Activated naive CD8-positive, alpha-beta T cell treated with anti-CD3 and anti-CD28 coated beads, Interleukin-2, amount 50 U/mL, for 16 hours (primary cell): ENCODE measurements around the gene FOXP4.

Source experiments
- DNase-seq: peaks from one replicate; pipeline ENCODE4 v3.0.0-alpha.2; 2020; ENCODE audit warnings: low read depth, low spot score

Gene FOXP4

DNA sequence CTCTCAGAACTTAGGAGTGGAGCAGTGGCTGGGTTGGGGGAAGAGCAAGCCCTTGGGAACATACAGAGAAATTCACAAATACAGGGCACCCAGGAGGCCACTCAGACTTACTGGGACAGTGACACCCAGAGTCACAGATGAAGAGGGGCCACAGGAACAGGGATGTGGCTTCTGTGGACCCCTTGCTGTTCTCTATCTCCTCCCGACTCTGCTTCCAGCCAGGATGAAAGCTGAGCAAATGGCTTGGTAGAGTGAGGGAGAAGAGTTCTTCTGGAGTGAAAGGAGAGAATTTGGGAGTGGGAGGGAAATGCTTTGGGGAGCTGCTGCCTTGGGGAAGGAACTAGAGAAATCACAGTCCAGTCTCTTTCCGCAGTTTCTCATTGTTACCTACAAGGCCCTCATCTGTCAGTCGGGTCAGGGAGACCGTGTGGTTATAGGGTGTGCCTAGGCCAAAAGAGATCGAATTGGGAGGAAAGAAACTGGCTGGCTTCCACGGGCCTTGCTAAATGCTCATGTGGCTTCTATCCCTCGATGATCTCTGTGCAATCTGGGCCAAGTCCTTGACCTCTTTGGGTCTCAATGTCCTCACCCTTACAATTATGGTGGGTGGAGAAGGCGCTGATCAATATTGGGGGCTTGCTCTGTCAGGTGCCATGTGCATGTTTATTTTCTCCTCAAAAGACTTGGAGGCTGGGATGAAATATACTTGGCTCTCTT, 17.0 kb downstream of the FOXP4 start:
- DNase-seq: no peak

DNA sequence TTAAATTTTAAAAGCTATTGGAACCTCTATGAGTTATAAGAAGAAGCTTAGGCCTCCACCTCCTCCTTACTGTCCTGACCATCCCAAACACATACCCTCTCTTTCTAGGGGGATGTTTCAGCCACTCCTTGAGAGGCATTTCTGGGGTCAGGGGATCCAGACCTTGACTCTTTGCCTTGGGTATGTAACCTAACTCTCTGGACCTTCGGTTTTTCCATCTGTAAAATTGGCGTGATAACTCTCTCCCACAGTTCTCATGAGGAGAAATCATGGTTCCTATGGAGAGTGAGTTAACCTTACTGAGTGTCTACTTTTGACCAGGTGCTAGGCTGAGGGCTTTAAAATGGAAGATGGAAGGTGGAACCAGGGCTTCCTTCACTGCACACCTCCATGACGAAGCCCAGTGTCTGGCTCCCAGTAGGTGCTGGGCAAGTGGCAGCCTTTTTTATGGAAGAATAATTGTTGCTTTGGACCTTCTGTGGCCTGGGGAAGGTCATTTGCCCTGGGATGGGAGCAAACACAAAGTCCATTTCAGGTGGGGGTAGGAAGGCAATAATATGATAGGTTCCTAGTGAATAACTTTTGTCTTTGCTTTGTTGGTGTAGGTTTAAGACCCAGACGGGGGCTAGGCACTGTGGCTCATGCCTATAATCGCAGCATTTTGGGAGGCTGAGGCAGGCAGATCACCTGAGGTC, 18.4 kb downstream of the FOXP4 start:
- no peak for DNase-seq

DNA sequence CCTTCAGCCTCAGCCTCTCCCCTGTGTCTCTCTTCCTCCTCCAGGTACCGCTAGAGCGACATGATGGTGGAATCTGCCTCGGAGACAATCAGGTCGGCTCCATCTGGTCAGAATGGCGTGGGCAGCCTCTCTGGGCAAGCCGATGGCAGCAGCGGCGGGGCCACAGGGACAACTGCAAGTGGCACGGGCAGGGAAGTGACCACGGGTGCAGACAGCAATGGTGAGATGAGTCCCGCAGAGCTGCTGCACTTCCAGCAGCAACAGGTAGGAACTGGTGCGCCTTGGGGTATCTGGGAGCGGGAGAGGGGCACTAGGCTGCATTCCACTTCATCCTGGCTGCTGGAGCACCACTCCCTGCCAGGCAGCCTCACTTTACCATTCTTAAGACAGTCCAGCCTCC, 19.5 kb downstream of the FOXP4 start:
- DNase-seq: no peak

DNA sequence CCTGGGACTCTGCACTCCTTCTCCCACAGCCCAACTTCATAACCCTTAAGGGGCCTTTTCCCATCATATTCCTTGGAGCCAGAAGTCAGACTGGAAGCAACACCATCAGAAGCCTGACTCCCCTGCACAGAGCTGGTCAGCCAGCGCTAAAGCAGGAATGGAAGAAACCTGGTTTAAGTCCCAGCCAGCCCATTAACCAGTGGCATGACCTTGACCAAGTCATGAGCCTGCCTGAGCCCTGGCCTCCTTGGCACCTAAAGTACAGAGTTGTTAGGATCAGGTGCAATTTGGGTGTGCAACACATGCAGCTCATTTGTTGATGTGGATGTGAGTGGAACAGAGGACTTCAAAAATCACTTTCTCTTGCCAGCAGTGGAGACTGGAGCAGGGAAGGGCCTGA, 20.8 kb downstream of the FOXP4 start:
- no peak for DNase-seq

DNA sequence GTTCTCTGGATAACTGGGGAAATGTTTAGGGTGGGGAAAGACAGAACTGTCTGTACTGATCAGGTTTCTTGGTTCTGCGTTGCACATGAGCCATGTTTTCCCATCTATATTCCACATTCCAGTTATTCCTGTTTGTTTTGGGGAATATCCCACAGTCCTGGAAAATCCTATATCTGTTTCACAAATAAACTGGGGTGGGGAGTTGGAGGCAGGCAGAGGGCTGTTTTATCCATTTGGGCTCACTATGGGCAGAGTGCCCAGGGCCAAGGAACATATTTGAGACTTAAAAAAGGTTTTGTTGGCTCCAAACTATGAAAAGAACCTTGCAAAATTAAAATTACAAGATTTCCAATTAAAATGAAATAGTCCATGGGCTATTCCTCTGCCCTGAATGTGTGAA, 21.5 kb downstream of the FOXP4 start:
- no peak for DNase-seq

DNA sequence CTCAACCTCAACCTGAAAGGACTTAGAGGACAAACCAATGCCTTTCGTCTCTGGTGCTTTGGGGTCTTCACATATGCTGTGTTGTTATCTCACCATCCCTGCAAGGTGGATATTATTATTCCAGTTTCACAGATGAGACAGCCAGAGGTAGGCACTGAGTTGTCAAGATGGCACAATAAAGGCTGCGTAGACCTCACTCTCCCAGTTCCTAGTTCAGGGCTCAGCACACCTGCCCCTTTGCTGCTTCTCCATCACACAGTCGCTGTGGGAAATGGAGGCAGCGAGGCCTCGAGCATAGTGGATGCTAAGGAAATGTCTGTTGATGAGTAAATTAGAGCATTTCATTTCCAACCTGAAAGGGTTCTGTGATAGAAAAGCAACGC, 22.0 kb downstream of the FOXP4 start:
- no peak for DNase-seq

DNA sequence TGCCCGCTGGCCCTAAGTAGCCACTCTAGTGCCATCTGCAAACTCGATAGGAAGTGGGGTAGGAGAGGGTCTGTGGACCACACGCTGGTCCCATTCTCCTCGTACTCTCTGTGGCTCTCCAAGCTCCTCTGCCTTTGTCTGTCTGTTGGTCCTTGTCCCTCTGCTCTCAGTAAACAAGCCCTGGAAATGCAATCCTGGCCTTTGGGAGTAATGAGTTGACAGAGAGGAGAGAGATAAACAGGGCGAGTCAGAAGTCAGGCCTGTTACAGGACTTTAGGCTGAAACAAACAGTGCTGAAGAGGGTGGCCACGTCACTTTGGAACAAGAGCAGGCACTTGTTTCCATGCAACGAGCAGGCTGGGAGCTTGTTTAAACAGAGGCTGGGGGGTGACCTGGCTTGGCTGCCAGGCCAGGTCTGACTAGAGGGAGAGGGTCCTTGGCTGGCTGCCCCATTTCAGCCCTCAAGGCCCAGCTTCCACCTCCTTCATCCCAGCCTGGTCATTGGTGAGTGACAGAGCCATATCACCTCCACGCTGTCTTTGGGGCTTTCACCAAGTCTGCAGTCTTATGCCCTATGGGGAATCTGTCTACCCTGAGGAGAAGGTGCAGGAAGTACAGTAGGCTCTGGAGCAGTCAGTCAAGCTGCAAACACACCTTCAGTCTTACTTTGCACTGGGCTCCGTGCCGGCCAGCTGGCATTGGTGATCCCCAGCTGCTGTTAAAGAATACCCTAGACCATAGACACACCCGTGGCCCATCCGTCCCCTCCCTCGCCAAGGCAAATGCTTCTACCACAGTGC, 22.6 kb downstream of the FOXP4 start:
- no peak for DNase-seq

DNA sequence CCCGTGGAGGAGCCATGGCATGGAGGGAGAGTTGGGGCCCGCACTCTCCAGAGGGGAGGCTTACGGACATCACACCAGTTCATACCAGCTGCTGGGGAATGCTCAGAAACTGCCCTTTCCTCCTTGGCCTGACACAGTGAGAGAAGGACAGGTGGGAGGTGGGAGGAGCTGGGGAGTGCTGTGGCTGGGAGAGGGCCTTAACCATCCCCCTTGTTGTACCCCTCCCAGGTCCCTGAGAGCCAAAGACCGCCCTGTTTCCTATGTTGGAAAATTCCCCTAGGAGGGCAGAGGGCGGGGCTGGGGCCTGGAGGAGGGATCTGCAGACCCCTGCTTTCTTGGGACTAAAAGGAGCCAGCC, 24.1 kb downstream of the FOXP4 start:
- DNase-seq: no peak

DNA sequence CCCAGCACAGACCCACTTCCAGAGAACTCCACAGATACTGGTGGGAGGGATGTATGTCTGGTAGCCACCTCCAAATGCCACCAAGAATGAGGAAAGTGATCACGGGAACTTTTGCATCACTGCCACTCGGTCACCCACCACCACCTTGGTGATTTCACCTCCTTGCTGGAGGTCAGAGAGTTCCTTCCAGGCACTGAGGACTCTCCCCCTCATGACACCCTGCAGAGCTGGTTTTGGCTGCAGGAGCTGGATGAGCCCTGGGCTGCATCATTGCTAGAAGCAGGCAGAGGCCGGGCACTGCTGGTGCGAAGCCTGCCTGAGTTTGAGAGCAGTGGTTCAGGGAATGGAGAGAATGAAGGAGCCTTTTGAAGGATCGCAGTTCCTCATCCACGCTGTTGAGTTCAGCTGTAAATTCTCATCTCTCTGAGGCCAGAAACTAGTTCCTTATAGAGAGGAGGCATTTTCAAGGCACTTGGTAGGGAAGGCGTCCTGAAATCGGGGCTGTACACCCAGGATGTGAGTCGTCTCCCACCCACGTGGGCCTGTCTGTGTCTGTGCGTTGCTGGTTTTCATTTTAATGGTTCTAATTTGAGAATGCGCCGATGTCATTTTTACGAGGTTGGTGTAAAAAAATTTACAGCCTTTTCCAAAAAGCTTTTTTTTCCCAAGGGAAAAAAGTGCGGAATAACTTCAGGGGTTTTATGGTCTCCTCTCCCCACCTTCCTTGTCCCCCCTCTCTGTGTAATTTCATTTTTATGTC, 25.0 kb downstream of the FOXP4 start:
- DNase-seq: no peak

DNA sequence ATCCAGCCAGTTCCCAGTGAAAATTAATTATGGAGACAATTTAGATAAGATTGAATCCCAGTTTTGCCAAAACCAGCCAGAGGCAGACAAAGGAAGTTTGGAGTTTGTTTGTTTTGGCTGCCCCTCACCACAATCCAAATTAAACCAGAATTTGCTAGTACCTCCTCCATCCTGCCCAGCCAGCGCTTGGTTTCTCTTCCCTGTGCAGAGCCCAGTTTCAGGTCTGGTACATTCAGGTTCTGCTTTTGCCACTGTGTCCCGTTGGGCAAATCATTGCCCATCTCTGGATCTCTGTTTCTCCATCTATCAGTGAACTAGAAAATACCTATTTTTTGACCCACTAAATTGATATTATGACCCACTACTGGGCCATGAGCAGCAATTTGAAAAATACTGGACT, 26.4 kb downstream of the FOXP4 start:
- no peak for DNase-seq

DNA sequence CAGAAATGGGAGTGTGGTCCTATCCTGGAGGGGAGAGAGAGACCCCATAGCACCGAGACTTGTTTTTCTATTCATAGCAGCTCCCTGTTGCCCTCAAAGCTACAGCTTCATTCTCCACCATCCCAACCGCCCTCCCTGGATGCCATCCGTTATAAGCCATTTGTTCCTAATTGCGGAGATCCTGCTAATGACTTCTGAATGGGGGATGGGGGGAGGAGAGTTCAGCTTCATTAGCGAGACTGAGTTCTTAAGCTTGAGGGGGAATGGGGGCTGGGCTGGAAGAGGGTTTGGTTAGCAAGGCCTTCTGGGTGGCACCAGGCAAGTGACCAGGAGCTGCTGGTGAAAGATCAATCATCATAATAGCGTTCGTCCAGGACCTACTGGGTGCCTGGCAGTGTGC, 27.1 kb downstream of the FOXP4 start:
- no peak for DNase-seq

DNA sequence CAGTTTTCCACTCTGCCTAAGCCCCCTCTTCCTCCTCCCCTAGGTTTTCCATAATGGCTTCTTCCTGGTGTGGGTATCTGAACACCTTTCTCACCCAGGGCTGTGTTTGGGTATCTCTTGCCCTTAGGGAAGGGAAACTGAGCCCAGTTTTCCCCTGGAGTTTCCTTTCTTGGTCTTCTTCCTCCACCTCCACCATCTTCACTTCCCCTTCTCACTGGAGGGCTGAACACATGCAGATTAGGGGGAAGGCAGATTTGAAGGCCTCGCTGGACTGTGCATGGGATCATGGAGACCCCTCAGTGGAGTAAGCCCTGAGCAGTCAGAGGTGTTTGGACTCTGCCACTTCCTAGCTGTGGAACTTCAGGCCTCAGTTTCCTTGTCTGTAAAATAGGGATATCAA, 27.8 kb downstream of the FOXP4 start:
- DNase-seq: no peak

DNA sequence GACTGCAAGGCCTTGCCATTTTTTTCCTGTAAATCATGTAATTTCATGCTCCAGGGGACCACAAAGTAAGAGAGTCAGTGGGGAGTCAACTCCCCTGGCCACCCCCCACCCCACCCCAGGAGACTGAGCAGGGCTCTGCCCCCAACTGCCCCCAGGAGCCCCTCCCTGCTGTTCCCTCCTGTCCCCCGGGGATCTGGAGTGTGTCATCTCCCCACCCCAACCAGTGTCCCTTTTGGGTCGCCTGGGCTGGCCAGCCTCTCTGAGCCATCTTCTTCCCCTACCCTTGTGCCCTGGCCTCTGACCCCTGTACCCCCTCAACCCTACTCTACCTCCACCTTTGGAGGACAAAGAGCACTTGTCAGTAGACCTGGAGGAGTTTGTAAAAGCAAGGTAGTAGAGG, 29.4 kb downstream of the FOXP4 start:
- no peak for DNase-seq

DNA sequence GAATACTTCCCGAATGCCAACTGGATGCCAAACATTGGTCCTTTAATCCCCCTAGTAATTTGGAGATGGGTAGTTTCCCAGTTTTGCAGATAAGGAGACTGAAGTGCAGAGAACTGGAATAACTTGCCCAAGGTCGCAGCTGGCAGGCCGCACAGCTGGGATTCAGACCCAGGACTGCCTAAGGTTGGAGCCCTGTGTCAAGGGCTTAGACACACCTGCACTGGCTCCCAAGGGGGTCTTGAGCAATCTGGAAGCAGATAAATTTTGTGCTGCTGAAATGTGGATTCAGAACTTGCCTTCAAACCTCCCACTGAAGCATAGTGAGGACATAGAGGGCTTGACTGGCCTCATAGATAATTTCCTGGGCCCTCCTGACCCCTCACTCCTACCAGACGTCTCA, 30.5 kb downstream of the FOXP4 start:
- no peak for DNase-seq

DNA sequence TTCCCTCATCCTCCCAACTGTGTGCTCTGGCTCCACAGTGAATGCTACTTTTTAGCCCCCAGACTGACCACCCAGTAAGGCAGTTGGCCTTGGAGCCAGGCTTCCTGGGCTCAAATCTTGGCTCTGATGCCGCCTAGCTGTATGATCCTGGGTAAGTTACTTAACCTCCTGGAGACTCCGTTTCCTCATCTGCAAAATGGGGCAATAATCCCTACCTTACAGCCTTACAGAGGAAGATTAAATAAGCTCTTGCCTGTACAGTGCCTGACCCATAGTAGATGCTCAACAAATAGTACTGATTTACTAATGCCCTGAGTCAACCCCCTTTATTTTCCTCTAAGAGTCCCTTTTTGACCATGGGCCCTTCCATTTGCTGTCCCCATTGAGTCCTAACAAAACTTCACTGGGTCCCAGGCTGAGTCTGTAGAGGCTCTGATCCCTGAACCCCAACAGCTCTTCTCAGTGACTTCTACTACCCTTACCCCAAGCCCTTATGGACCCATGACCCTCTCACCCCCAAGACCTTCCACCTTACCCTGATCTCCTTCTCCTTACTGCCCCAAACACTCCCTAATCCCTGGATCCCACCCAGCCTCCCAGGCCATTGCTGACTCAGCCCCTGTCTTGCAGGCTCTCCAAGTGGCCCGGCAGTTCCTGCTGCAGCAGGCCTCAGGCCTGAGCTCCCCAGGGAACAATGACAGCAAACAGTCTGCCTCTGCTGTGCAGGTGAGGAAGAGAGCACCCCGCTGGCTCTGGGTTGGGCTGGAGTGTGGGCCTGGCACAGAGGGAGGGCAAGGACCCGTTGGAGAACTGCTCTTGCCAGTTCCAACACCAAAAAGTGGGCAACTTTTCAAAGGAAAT, 31.4 kb downstream of the FOXP4 start:
- no peak for DNase-seq

DNA sequence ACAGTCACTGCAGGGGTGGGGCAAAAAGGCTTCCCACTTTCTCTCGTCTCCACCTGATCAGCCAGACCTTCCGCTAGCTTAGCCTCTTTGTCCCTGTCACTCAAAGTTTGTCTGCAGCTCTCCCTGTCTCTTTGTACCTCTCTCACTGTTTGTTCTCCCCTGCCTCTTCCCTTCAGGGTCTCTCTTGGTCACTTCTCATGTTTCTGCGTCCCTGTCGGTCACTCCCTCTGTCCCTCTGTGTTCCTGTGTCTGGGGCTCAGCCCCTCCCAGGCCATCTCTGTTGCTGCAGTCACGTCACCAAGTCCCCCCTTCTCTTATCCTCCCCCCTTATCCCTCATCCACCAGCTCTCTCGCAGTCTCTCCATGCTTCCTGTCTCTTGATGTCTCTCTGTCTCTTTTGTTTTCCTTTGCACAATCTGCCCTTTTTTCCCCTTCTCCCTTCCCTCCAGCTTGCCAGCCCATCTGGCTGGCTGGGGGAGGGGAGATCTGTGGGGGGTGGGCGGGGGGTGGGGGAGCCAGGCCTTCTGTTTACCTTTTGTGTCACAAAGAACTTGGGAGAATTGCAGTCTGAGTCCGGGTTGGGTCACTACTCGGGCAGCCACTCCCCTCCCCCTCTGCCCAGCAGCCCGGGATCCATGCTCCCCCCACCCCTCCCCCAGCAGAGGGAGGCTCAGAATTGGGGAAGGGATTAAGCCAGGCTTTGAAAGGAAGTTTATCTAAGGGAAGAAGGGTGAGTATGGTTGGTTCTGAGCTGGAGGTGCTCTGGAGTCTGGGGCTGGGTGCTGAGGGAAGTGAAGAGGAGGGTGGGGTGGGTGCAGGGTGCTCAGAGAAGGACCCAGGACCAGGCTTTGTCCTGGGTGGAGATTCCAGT, 32.3 kb downstream of the FOXP4 start:
- DNase-seq: no peak

DNA sequence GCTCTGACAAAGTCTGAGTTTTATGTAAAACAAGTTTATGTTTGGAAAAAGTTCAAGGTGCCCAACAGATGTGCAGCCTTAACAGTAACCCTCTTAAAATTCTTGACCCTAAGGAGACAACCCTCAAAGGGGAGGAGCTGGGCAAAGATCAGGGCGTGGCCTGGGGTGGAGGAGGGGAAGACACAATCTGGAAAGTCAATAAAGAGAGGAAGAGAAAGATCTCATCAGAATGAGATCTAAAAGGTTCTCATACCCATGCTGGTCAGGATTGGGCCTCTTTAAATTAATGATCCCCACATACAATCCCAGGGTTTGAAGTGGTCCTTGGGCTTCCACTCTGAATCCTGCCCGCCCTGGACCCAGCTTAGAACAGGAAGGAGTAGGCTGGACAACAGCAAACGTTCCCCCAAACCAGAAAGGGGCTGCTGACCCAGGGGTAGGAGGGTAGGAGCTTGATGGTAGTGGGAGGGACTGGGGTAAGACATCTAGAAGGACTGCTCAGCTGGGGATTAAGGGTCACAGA, 33.0 kb downstream of the FOXP4 start:
- no peak for DNase-seq

DNA sequence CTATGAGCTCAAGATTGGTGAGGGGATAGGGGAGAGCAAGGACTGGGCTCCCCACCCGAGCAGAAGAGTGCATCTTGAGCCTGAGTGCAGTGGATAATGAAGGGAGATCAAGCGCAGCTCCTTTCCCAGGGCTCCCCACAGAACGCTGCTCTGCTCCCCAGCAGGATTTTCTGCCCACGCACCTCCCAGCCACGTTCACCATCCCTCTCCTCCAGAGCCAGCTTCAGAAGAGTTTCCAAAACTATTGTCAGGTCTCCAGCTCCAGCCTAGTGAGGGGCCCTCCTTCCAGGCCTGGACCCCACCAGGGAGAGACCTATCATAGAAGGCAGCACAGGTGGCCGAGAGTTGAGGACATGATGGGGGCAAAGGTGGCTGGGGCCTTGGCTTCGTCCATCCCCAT, 34.5 kb downstream of the FOXP4 start:
- no peak for DNase-seq

DNA sequence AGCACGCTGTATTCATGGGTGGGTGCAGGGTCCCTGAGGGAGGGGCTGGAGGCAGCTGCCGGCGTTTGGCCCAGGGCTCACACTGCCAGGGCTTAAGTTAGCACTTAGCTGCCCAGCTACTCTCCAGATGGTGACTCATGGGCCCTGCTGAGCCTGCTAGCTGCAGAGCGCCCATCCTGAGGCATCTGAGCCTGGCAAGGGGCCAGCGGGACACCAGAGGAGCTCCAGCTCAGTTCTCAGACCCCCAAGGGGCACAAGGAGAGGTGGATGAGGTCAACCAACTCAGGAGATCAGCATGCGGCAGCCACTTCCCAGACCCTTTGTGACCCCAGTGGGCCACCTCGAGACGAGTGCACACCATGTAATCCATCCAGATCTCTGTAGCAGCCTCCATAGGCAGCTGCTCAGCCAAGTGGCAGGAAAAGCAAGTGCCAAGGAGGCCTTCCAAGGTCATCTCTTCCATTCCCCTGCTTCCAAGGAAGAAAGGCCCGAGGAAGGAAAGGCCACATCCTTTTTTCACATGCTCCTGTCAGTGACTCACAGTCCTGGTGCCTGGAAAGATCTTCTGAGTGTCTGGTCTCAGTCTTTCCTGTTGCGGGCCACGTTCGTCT, 35.3 kb downstream of the FOXP4 start:
- DNase-seq: no peak

DNA sequence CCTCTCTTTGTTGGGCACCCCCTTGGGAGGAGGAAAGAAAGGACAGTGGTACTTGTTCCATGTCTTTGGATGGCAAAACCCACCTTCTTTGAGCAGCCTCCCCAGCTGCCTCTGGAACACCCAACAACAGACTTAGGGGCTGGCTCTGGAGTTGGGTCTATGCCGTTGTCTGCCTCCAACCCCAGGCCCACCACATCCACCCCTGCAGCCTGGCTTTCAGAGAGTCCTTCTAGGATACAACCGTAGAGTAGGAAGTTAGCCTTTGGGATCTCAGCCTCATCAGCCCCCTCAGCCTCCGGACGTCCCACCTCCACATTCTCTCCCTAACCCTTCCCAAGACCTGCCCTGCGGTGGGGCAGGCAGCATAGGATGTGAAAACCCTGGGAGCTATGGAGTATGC, 36.4 kb downstream of the FOXP4 start:
- no peak for DNase-seq
